ENCODE measurements around the gene HOXA3.

- TF ChIP-seq CTCF (IDR thresholded peaks at IDR 0.05) (peak in 3 of 6 experiments; percentile 14 to 40 (median 33)), POLR2A (IDR thresholded peaks at IDR 0.05) (peak in 3 of 4 donors; percentile 26 to 62 (median 34)), POLR2AphosphoS5 (IDR thresholded peaks at IDR 0.05) (peak; percentile 42 to 80), EP300 (IDR thresholded peaks at IDR 0.05) (no peak)
These were observed 43.8 kb downstream of the HOXA3 start for GRCh38 chr7:27108390-27109127.
